Measurements from ENCODE around the gene LRP8.

DNA sequence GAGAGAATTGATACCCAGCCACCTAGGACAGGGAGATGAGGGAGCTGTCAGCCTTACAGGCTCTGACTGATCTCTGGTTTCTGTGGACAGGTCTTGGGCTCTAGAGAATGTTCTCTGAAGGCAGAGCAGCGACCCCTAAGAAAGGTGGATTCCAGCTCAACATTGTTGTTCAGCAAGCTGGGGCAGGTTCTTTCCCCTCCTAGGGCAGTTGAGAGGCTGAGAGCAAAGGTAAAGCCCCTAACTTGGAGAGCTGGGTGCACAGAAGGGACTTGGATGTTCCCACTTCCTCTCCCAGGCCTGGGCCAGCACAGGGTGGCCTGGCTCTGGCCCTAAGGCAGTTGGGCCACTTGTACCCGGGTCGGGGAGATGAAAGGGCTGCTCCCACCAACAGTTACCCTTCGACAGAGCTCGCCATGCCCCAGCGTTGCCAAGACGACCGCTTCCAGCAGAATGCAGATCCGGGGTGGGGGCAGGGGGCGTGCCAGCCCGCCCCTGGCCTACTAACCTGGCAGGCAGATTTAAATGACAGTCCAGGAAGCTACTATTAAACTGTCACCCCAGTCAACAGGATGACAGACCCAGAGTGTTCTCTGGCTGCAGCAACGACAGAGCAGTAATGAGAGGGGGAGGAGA is 31.6 kb downstream of the LRP8 start:
- TF ChIP-seq, protein P1, sequence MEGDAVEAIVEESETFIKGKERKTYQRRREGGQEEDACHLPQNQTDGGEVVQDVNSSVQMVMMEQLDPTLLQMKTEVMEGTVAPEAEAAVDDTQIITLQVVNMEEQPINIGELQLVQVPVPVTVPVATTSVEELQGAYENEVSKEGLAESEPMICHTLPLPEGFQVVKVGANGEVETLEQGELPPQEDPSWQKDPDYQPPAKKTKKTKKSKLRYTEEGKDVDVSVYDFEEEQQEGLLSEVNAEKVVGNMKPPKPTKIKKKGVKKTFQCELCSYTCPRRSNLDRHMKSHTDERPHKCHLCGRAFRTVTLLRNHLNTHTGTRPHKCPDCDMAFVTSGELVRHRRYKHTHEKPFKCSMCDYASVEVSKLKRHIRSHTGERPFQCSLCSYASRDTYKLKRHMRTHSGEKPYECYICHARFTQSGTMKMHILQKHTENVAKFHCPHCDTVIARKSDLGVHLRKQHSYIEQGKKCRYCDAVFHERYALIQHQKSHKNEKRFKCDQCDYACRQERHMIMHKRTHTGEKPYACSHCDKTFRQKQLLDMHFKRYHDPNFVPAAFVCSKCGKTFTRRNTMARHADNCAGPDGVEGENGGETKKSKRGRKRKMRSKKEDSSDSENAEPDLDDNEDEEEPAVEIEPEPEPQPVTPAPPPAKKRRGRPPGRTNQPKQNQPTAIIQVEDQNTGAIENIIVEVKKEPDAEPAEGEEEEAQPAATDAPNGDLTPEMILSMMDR (IDR thresholded peaks at IDR 0.05; ENCODE audit: insufficient read depth, low read length, poor library complexity, severe bottlenecking): no peak
- no peak for TF ChIP-seq EZH2phosphoT487 (conservative IDR thresholded peaks at IDR 0.05; ENCODE audit: low read length)

Measured in SU-DHL-6 (cell line).